Endothelial cell of umbilical vein (primary cell): Measurements from ENCODE around the gene LARGE1. TPM values are rescaled to one million over a fixed set of nuclear protein-coding genes. Genes with fewer than 3 reads are reported as not detected.
A peak's percentile ranks its signal among the peaks of the same experiment; 100 is the strongest.

Experiments used
- BruUV-seq: library from RNA; stranded (reverse); fragments of 400-500 nt; replicated peaks from 2 replicates; lab custom pipeline; 2021; lab: Mats Ljungman, UMichigan
- CTCF ChIA-PET: fragments of 300-600, 350-600 bp; sonication (Branson Sonifier 250); formaldehyde crosslinking; loops from one replicate; lab custom pipeline; 2021; ENCODE audit warnings: antibody characterized with exemption, inconsistent platforms; lab: Charles Lee
- POLR2A ChIA-PET: fragments of 300-600, 350-600 bp; sonication (Branson Sonifier 250); formaldehyde crosslinking; loops from one replicate; lab custom pipeline; 2021; ENCODE audit warnings: antibody characterized with exemption, inconsistent platforms; lab: Charles Lee
- DNase-seq: peaks from one replicate; pipeline ENCODE4 v3.0.0-alpha.2; 2011; ENCODE audit warnings: low read depth, low spot score
- FAIRE-seq: peaks from 2 replicates; lab custom pipeline; 2011; peaks lifted over from hg19 to GRCh38; lab: Jason Lieb, UNC
- H2AFZ ChIP-seq: 2 replicates; pipeline ENCODE4 v1.6.0; 2012; ENCODE audit warnings: low read depth, low read length, control low read depth, inconsistent platforms
- H3K27ac ChIP-seq: 2 replicates; pipeline ENCODE4 v1.5.1; 2011; ENCODE audit warnings: low read depth, mild to moderate bottlenecking, control low read depth, low read length, moderate library complexity; ENCODE audit not compliant: insufficient read depth
- H3K27me3 ChIP-seq, 2 experiments: 2 replicates each; pipeline versions ENCODE4 v1.6.0 to v1.6.1; 2011; ENCODE audit warnings: low read length in 2 of 2, mixed read lengths in 1 of 2; ENCODE audit not compliant: control insufficient read depth in 2 of 2, insufficient read depth in 2 of 2
- H3K36me3 ChIP-seq, 2 experiments: 2 replicates in 1 of 2; 3 replicates in 1 of 2; pipeline ENCODE4 v1.5.1; 2011; ENCODE audit warnings: low read length in 2 of 2, mild to moderate bottlenecking in 1 of 2, moderate library complexity in 1 of 2; ENCODE audit not compliant: control insufficient read depth in 2 of 2, insufficient read depth in 2 of 2; ENCODE audit errors: extremely low read depth in 1 of 2
- H3K4me1 ChIP-seq: 3 replicates; pipeline ENCODE4 v1.5.1; 2011; ENCODE audit warnings: mild to moderate bottlenecking, low read length; ENCODE audit not compliant: control insufficient read depth, insufficient read depth; ENCODE audit errors: extremely low read depth
- H3K4me2 ChIP-seq: 2 replicates; pipeline ENCODE4 v1.6.1; 2011; ENCODE audit warnings: low read length, control low read depth, mixed read lengths; ENCODE audit not compliant: insufficient read depth
- H3K4me3 ChIP-seq, 3 experiments: fragments of 200-600 bp in 1 of 3; sonication (generic), shearing (Covaris generic) in 1 of 3; replicated peaks in 1 of 3; 2 replicates each; pipeline ENCODE4 v1.5.1; 2011 to 2016; ENCODE audit warnings: control low read depth in 3 of 3, low read length in 3 of 3, mild to moderate bottlenecking in 2 of 3, inconsistent platforms in 1 of 3, low read depth in 1 of 3, moderate library complexity in 1 of 3; ENCODE audit not compliant: insufficient read depth in 1 of 3
- H3K79me2 ChIP-seq: 2 replicates; pipeline ENCODE4 v1.6.0; 2012; ENCODE audit warnings: low read length, inconsistent platforms; ENCODE audit not compliant: control insufficient read depth, insufficient read depth
- H3K9ac ChIP-seq: replicated peaks from 2 replicates; pipeline ENCODE3; 2011; ENCODE audit warnings: low read length, control low read depth; ENCODE audit not compliant: insufficient read depth; ENCODE audit errors: extremely low read depth
- H3K9me1 ChIP-seq: replicated peaks from 3 replicates; pipeline ENCODE4 v1.6.0; 2011; ENCODE audit warnings: mild to moderate bottlenecking, low read length; ENCODE audit not compliant: control insufficient read depth, insufficient read depth; ENCODE audit errors: extremely low read depth
- H3K9me3 ChIP-seq: replicated peaks from 2 replicates; pipeline ENCODE4 v1.5.1; 2012; ENCODE audit warnings: low read length, inconsistent platforms; ENCODE audit not compliant: control insufficient read depth, insufficient read depth
- H4K20me1 ChIP-seq: replicated peaks from 2 replicates; pipeline ENCODE3; 2011; ENCODE audit warnings: mild to moderate bottlenecking, low read length; ENCODE audit not compliant: control insufficient read depth, insufficient read depth; ENCODE audit errors: extremely low read depth
- CTCF ChIP-seq, 2 donors: IDR thresholded peaks; 1 replicate in 1 of 2; 2 replicates in 1 of 2; pipeline ENCODE4 v1.5.1; 2011; ENCODE audit warnings: low read length in 2 of 2, mild to moderate bottlenecking in 2 of 2, moderate library complexity in 2 of 2, control low read depth in 1 of 2, inconsistent platforms in 1 of 2, low read depth in 1 of 2; ENCODE audit not compliant: insufficient read depth in 1 of 2; ENCODE audit errors: extremely low read depth in 1 of 2
- EZH2 ChIP-seq: IDR thresholded peaks from 2 replicates; pipeline ENCODE4 v1.6.1; 2012; ENCODE audit warnings: borderline replicate concordance, low read depth, mild to moderate bottlenecking, moderate library complexity, low read length, inconsistent platforms; ENCODE audit not compliant: severe bottlenecking
- FOS ChIP-seq: IDR thresholded peaks from 2 replicates; pipeline ENCODE4 v1.6.1; 2011; ENCODE audit warnings: mild to moderate bottlenecking, low read length, moderate library complexity, borderline replicate concordance; ENCODE audit not compliant: insufficient read depth
- GATA2 ChIP-seq: IDR thresholded peaks from 2 replicates; pipeline ENCODE4 v1.7.0; 2011; ENCODE audit warnings: low read depth, mild to moderate bottlenecking, moderate library complexity, mixed read lengths, low read length; ENCODE audit not compliant: insufficient read length, insufficient read depth
- JUN ChIP-seq: IDR thresholded peaks from 2 replicates; pipeline ENCODE4 v1.6.1; 2011; ENCODE audit warnings: borderline replicate concordance, low read depth; ENCODE audit not compliant: insufficient read length, insufficient read depth
- MYC ChIP-seq: IDR thresholded peaks from one replicate; pipeline ENCODE4 v1.6.1; 2011; ENCODE audit warnings: mild to moderate bottlenecking, low read depth, low read length
- POLR2A ChIP-seq: IDR thresholded peaks from 2 replicates; pipeline ENCODE4 v1.6.1; 2012; ENCODE audit warnings: low read depth, mild to moderate bottlenecking, control low read depth, low read length
- dilution Hi-C: fragments of 300-500 bp; cut with MboI; formaldehyde crosslinking; loops from one replicate; pipeline ENCODE4 v1.15.0; 2019; ENCODE audit warnings: low sequenced_read_pairs; ENCODE audit not compliant: extremely low pct_ligation_motif_present
- intact Hi-C: fragments of 100-400 bp; cut with micrococcal nuclease; formaldehyde crosslinking; loops from one replicate; pipeline ENCODE4 v1.10.0; 2022
- polyA plus RNA-seq, 4 experiments: library from polyadenylated mRNA; depleted of rRNA in 3 of 4; stranded (reverse) in 3 of 4; unstranded in 1 of 4; fragments of >200 nt; gene quantifications; 2 replicates each; pipeline versions ENCODE4 v1.2.1 to v1.2.3, GENCODE V29; 2011 to 2012; ENCODE audit warnings: missing spikeins in 1 of 4
- total RNA-seq: library from RNA; stranded (reverse); gene quantifications from 2 replicates; pipeline ENCODE4 v1.2.3, GENCODE V29; 2021

Gene LARGE1
- total and polyA plus RNA-seq, 2 donors (not counting 3 experiments of a cell fraction or from before 2014, with no cell fraction given), result 0.95 to 4.4 TPM

GRCh38 chr22:33302049-33302545, 618.2 kb downstream of the LARGE1 start:
- no peaks in the 10 kb centered on the region for H3K79me2 ChIP-seq
- no peaks in the 10 kb centered on the region for H3K9me3 ChIP-seq
- dilution Hi-C loops, result no loop called here
- DNase-seq, result peak; percentile 5
- H3K36me3 ChIP-seq, result no peaks in the 10 kb centered on the region
- no peak overlapping the region for H2AFZ ChIP-seq
- H3K27me3 ChIP-seq, result no peaks in the 10 kb centered on the region
- ChIA-PET CTCF (interaction anchor here (1.3 to 1.8 kb wide), 2 partner anchors 1721 to 1849 kb away, joined by 6 to 10 read pairs; no protein-coding TSS in a partner anchor), POLR2A (no interaction called here)
- H3K4me3 ChIP-seq, result no peak overlapping the region
- no peak overlapping the region for H3K9ac ChIP-seq
- intact Hi-C loops, result loop anchor here (1.0 to 5.0 kb wide), 3 partner anchors 277 to 1848 kb away; no protein-coding TSS in a partner anchor
- no TSS peak for BruUV-seq
- peak; percentile 38 for FAIRE-seq
- H3K27ac ChIP-seq, result no peak overlapping the region
- H3K4me1 ChIP-seq, result no peaks in the 10 kb centered on the region
- no peak for TF ChIP-seq JUN
- TF ChIP-seq POLR2A, result no peak
- TF ChIP-seq MYC, result no peak
- TF ChIP-seq FOS, result no peak
- TF ChIP-seq GATA2, result no peak
- no peak for TF ChIP-seq EZH2
- TF ChIP-seq CTCF (IDR thresholded peaks at IDR 0.05; ENCODE audit: extremely low read depth in 1 of 2, insufficient read depth in 1 of 2, low read depth in 1 of 2, low read length in 2 of 2), result peak; percentile 68 to 74
- no peaks in the 10 kb centered on the region for H3K9me1 ChIP-seq
- H3K4me2 ChIP-seq, result no peak overlapping the region
- no peaks in the 10 kb centered on the region for H4K20me1 ChIP-seq
